KOPT-K1 (cell line): Measurements from ENCODE around the gene WASHC2C.
"Not testable (repeated sequence)": the region's sequence is repeated elsewhere in the genome, so short reads cannot be mapped to it uniquely, and the experiment has no call there.

ENCODE experiments used
- H3K27ac ChIP-seq: fragments of 200-600 bp; sonication (generic); 2 replicates; pipeline ENCODE4 v1.5.1; 2016; ENCODE audit warnings: antibody characterized with exemption, mild to moderate bottlenecking, low read depth, low read length; ENCODE audit not compliant: poor library complexity, severe bottlenecking
- H3K36me3 ChIP-seq: fragments of 200-600 bp; sonication (generic); 2 replicates; pipeline ENCODE4 v1.5.1; 2017; ENCODE audit warnings: antibody characterized with exemption, mild to moderate bottlenecking, low read length, moderate library complexity; ENCODE audit not compliant: insufficient read depth
- H3K9me3 ChIP-seq: fragments of 200-600 bp; sonication (generic); 2 replicates; pipeline ENCODE4 v1.5.1; 2017; ENCODE audit warnings: antibody characterized with exemption, low read length, mild to moderate bottlenecking; ENCODE audit not compliant: insufficient read depth, poor library complexity, severe bottlenecking

Gene WASHC2C

GRCh38 chr10:45726703-45727420 is at the start of gene WASHC2C:
Gene WASHC2C (plus strand): TSS chr10:45727266. CDS start chr10:45727318, 52 bp downstream.
- H3K27ac ChIP-seq: peak within 1 kb of the TSS; percentile 41
- not testable (repeated sequence) for H3K9me3 ChIP-seq, H3K36me3 ChIP-seq

GRCh38 chr10:45678467-45678866 is 48.6 kb upstream of the WASHC2C start:
- not testable (repeated sequence) for H3K9me3 ChIP-seq, H3K36me3 ChIP-seq, H3K27ac ChIP-seq

- not testable (repeated sequence) for H3K9me3 ChIP-seq, H3K27ac ChIP-seq, H3K36me3 ChIP-seq
These were observed 16.8 kb upstream of the WASHC2C start for GRCh38 chr10:45710200-45710796.

- not testable (repeated sequence) for H3K27ac ChIP-seq, H3K36me3 ChIP-seq, H3K9me3 ChIP-seq
These were observed 15.8 kb upstream of the WASHC2C start for GRCh38 chr10:45711223-45711622.

- H3K27ac ChIP-seq, H3K36me3 ChIP-seq, H3K9me3 ChIP-seq: not testable (repeated sequence)
These were observed 10.0 kb upstream of the WASHC2C start for GRCh38 chr10:45717053-45717452.

GRCh38 chr10:45717642-45718041 is 9.4 kb upstream of the WASHC2C start:
- H3K36me3 ChIP-seq: not testable (repeated sequence)

GRCh38 chr10:45721503-45721902 is 5.6 kb upstream of the WASHC2C start:
- H3K9me3 ChIP-seq, H3K27ac ChIP-seq, H3K36me3 ChIP-seq: not testable (repeated sequence)

More at GRCh38 chr10:45717642-45718041, 9.4 kb upstream of the WASHC2C start:
- not testable (repeated sequence) for H3K9me3 ChIP-seq, H3K27ac ChIP-seq

- not testable (repeated sequence) for H3K27ac ChIP-seq, H3K9me3 ChIP-seq, H3K36me3 ChIP-seq
These were observed 3.2 kb upstream of the WASHC2C start for GRCh38 chr10:45723851-45724250.

- peak overlapping the region; percentile 41 for H3K27ac ChIP-seq
- not testable (repeated sequence) for H3K36me3 ChIP-seq, H3K9me3 ChIP-seq
These were observed 427 bp downstream of the WASHC2C start for GRCh38 chr10:45727421-45727965.

GRCh38 chr10:45734449-45734848 is 7.4 kb downstream of the WASHC2C start:
- H3K36me3 ChIP-seq, H3K9me3 ChIP-seq, H3K27ac ChIP-seq: not testable (repeated sequence)

- H3K27ac ChIP-seq, H3K36me3 ChIP-seq, H3K9me3 ChIP-seq: not testable (repeated sequence)
These were observed 7.8 kb downstream of the WASHC2C start for GRCh38 chr10:45734867-45735266.

- H3K36me3 ChIP-seq, H3K9me3 ChIP-seq, H3K27ac ChIP-seq: not testable (repeated sequence)
These were observed 14.5 kb downstream of the WASHC2C start for GRCh38 chr10:45741559-45741958.

- H3K27ac ChIP-seq, H3K9me3 ChIP-seq, H3K36me3 ChIP-seq: not testable (repeated sequence)
These were observed 14.9 kb downstream of the WASHC2C start for GRCh38 chr10:45742014-45742413.

- not testable (repeated sequence) for H3K9me3 ChIP-seq, H3K36me3 ChIP-seq, H3K27ac ChIP-seq
These were observed 24.1 kb downstream of the WASHC2C start for GRCh38 chr10:45751141-45751540.

GRCh38 chr10:45752210-45752609 is 25.1 kb downstream of the WASHC2C start:
- H3K9me3 ChIP-seq, H3K27ac ChIP-seq, H3K36me3 ChIP-seq: not testable (repeated sequence)

GRCh38 chr10:45753979-45754495 is 27.0 kb downstream of the WASHC2C start:
- not testable (repeated sequence) for H3K36me3 ChIP-seq, H3K9me3 ChIP-seq, H3K27ac ChIP-seq
